HepG2 (cell line): ENCODE data around the gene DNAJC4. TPM values are rescaled to one million over a fixed set of nuclear protein-coding genes. Genes with fewer than 3 reads are reported as not detected.
A peak's percentile ranks its signal among the peaks of the same experiment; 100 is the strongest.

Experiments used
- KDM2A ChIP-seq: sonication (generic); formaldehyde crosslinking; IDR thresholded peaks from 2 replicates; pipeline ENCODE4 v1.4.0; 2020; ENCODE audit warnings: low read depth, missing genetic modification reagents, borderline replicate concordance
- MED13 ChIP-seq: sonication (generic); formaldehyde crosslinking; IDR thresholded peaks from 2 replicates; pipeline ENCODE4 v1.5.0; 2020; ENCODE audit warnings: missing genetic modification reagents
- NFYB ChIP-seq: sonication (generic); formaldehyde crosslinking; IDR thresholded peaks from 2 replicates; pipeline ENCODE4 v1.4.0; 2020; ENCODE audit warnings: missing genetic modification reagents
- NFYC ChIP-seq: IDR thresholded peaks from 2 replicates; pipeline ENCODE4 v1.6.1; 2016; ENCODE audit warnings: missing genetic modification reagents, missing compliant biosample characterization
- RARG ChIP-seq: sonication (generic); formaldehyde crosslinking; IDR thresholded peaks from 2 replicates; pipeline ENCODE4 v1.4.0; 2020; ENCODE audit warnings: low read depth, mild to moderate bottlenecking, missing genetic modification reagents
- REL ChIP-seq: sonication (generic); formaldehyde crosslinking; conservative IDR thresholded peaks from 2 replicates; pipeline ENCODE4 v1.8.0; 2022; ENCODE audit warnings: mild to moderate bottlenecking, missing genetic modification reagents, moderate library complexity
- SALL1 ChIP-seq: sonication (generic); formaldehyde crosslinking; IDR thresholded peaks from 2 replicates; pipeline ENCODE4 v1.8.0; 2022; ENCODE audit warnings: mild to moderate bottlenecking, missing genetic modification reagents
- SAP130 ChIP-seq: IDR thresholded peaks from 2 replicates; pipeline ENCODE4 v1.6.1; 2016; ENCODE audit warnings: low read depth
- TBP ChIP-seq: sonication (generic); formaldehyde crosslinking; IDR thresholded peaks from 2 replicates; pipeline ENCODE4 v1.5.0; 2020; ENCODE audit warnings: missing genetic modification reagents
- TGIF2 ChIP-seq: IDR thresholded peaks from 2 replicates; pipeline ENCODE4 v1.6.1; 2016; ENCODE audit warnings: control low read depth, missing compliant biosample characterization
- YEATS2 ChIP-seq: sonication (generic); formaldehyde crosslinking; IDR thresholded peaks from 2 replicates; pipeline ENCODE4 v1.4.0; 2020; ENCODE audit warnings: missing genetic modification reagents, borderline replicate concordance
- YEATS4 ChIP-seq: sonication (generic); formaldehyde crosslinking; IDR thresholded peaks from 2 replicates; pipeline ENCODE4 v1.4.0; 2020; ENCODE audit warnings: missing genetic modification reagents, borderline replicate concordance
- ZBTB38 ChIP-seq: sonication (generic); formaldehyde crosslinking; IDR thresholded peaks from 2 replicates; pipeline ENCODE4 v1.5.1; 2020; ENCODE audit warnings: mild to moderate bottlenecking, missing genetic modification reagents
- ZMYM3 ChIP-seq: sonication (generic); formaldehyde crosslinking; IDR thresholded peaks from 2 replicates; pipeline ENCODE4 v1.5.1; 2020; ENCODE audit warnings: mild to moderate bottlenecking, missing genetic modification reagents
- ZNF143 ChIP-seq: sonication (generic); formaldehyde crosslinking; IDR thresholded peaks from 2 replicates; pipeline ENCODE4 v1.4.0; 2020; ENCODE audit warnings: missing genetic modification reagents
- ZNF263 ChIP-seq: sonication (generic); formaldehyde crosslinking; IDR thresholded peaks from 2 replicates; pipeline ENCODE4 v1.4.0; 2020; ENCODE audit warnings: missing genetic modification reagents
- ZNF430 ChIP-seq: sonication (generic); formaldehyde crosslinking; IDR thresholded peaks from 2 replicates; pipeline ENCODE4 v1.9.0; 2021; ENCODE audit warnings: mild to moderate bottlenecking, missing genetic modification reagents
- ZNF766 ChIP-seq: sonication (generic); formaldehyde crosslinking; IDR thresholded peaks from 2 replicates; pipeline ENCODE4 v1.5.0; 2020; ENCODE audit warnings: missing genetic modification reagents, borderline replicate concordance
- ZSCAN21 ChIP-seq: sonication (generic); formaldehyde crosslinking; IDR thresholded peaks from 2 replicates; pipeline ENCODE4 v1.8.0; 2022; ENCODE audit warnings: mild to moderate bottlenecking, missing genetic modification reagents, moderate library complexity, borderline replicate concordance
- polyA plus RNA-seq, 8 experiments: library from polyadenylated mRNA; depleted of rRNA in 3 of 8; stranded (reverse) in 7 of 8; unstranded in 1 of 8; fragments of >200 nt; fragmentation: Illumina TruSeq in 4 of 8; extraction: Trizol in 4 of 8; gene quantifications; 2 replicates each; pipeline versions ENCODE4 v1.2.1 to v1.2.3, GENCODE V29; 2011 to 2016; ENCODE audit warnings: low read depth in 4 of 8, missing spikeins in 1 of 8, mixed read lengths in 1 of 8; ENCODE audit not compliant: insufficient read depth in 1 of 8
- total RNA-seq, 5 experiments: library from RNA; depleted of rRNA; stranded (reverse); fragments of >200 nt; fragmentation: Illumina TruSeq; extraction: Trizol; gene quantifications; 2 replicates each; pipeline ENCODE4 v1.2.3, GENCODE V29; 2016; ENCODE audit warnings: low read depth in 1 of 5
- TF ChIP-seq, protein P1 (sequence below): sonication (generic); formaldehyde crosslinking; IDR thresholded peaks from 2 replicates; pipeline ENCODE4 v1.4.0; 2020; ENCODE audit warnings: missing genetic modification reagents
- TF ChIP-seq, protein P2 (sequence below): fragments of 450-650 bp; IDR thresholded peaks from 2 replicates; pipeline ENCODE4 v1.6.1; 2016
- TF ChIP-seq, protein P3 (sequence below): sonication (generic); formaldehyde crosslinking; conservative IDR thresholded peaks from 2 replicates; pipeline ENCODE4 v1.8.0; 2022; ENCODE audit warnings: mild to moderate bottlenecking, moderate library complexity, missing genetic modification reagents
- TF ChIP-seq, protein P4 (sequence below): sonication (generic); IDR thresholded peaks from 2 replicates; pipeline ENCODE4 v1.6.1; 2016; ENCODE audit warnings: low read depth, borderline replicate concordance

Gene DNAJC4
- total and polyA plus RNA-seq, 2 of the 13 experiments (the other 11 are each of a cell fraction or from before 2014, with no cell fraction given), result 10.3 to 60.8 TPM

DNA sequence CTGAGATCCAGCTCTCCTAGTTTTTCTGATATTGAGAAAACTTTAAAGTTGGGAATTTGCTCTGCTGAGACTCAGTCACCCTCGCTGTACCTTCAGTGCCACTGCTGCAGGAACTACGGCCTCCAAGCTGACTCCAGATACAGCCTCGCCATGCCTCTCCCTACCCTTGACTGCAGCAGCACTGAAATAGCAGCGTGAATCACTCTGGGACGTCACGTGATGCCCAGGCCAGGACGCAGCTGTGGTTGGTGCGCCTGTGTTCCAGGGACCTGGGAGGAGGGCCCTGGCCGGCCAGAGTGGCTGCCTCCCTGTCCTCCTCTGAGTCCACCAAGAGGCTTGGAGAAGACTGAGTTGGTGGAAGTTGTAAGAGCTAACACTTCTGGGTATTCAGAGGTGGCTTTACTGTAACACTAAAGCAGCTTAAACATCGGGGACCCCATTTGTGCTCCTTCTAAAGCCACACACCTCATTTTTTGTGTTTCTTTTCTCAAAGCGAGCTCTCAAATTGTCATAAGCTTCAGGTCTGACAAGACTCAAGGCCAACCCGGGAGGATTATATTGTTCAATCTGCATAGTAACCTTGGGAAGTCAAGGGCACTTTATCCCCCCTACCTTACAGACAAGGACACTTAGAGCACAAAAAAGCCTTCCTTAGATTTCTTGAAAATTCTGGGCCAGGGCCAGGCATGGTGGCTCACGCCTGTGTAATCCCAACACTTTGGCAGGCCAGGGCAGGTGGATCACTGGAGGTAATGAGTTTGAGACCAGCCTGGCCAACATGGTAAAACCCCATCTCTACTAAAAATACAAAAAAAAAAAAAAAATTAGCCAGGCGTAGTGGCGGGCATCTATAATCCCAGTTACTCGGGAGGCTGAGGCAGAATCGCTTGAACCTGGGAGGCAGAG lies 48.6 kb upstream of the DNAJC4 start (continued):
- TF ChIP-seq ZNF766 (0 out of 2 replicates have a peak, but pooled peaks have one; percentile 56), SALL1 (CRISPR knock-in tag) (peak; percentile 55; the same call in 1 of the 2 replicates), SAP130 (CRISPR knock-in tag) (peak; percentile 81), TGIF2 (no peak), NFYC (CRISPR knock-in tag) (peak; percentile 47; the same call in 1 of the 2 replicates), RARG (CRISPR knock-in tag) (no peak), NFYB (CRISPR knock-in tag) (peak; percentile 35), ZNF430 (CRISPR knock-in tag) (peak; percentile 49; the same call in 1 of the 2 replicates), REL (CRISPR knock-in tag) (0 out of 2 replicates have a peak, but pooled peaks have one; percentile 34), ZNF143 (CRISPR knock-in tag) (0 out of 2 replicates have a peak, but pooled peaks have one; percentile 38), YEATS2 (CRISPR knock-in tag) (peak; percentile 36; the same call in 1 of the 2 replicates), ZBTB38 (CRISPR knock-in tag) (0 out of 2 replicates have a peak, but pooled peaks have one; percentile 46), TBP (CRISPR knock-in tag) (no peak), ZSCAN21 (CRISPR knock-in tag) (peak; percentile 51; the same call in 1 of the 2 replicates), ZNF263 (peak; percentile 85), MED13 (CRISPR knock-in tag) (no peak), KDM2A (CRISPR knock-in tag) (peak; percentile 60; the same call in 1 of the 2 replicates), YEATS4 (CRISPR knock-in tag) (no peak), ZMYM3 (CRISPR knock-in tag) (peak; percentile 43; the same call in 1 of the 2 replicates)
- TF ChIP-seq, protein P1, sequence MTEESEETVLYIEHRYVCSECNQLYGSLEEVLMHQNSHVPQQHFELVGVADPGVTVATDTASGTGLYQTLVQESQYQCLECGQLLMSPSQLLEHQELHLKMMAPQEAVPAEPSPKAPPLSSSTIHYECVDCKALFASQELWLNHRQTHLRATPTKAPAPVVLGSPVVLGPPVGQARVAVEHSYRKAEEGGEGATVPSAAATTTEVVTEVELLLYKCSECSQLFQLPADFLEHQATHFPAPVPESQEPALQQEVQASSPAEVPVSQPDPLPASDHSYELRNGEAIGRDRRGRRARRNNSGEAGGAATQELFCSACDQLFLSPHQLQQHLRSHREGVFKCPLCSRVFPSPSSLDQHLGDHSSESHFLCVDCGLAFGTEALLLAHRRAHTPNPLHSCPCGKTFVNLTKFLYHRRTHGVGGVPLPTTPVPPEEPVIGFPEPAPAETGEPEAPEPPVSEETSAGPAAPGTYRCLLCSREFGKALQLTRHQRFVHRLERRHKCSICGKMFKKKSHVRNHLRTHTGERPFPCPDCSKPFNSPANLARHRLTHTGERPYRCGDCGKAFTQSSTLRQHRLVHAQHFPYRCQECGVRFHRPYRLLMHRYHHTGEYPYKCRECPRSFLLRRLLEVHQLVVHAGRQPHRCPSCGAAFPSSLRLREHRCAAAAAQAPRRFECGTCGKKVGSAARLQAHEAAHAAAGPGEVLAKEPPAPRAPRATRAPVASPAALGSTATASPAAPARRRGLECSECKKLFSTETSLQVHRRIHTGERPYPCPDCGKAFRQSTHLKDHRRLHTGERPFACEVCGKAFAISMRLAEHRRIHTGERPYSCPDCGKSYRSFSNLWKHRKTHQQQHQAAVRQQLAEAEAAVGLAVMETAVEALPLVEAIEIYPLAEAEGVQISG, result peak; percentile 89
- TF ChIP-seq, protein P2, sequence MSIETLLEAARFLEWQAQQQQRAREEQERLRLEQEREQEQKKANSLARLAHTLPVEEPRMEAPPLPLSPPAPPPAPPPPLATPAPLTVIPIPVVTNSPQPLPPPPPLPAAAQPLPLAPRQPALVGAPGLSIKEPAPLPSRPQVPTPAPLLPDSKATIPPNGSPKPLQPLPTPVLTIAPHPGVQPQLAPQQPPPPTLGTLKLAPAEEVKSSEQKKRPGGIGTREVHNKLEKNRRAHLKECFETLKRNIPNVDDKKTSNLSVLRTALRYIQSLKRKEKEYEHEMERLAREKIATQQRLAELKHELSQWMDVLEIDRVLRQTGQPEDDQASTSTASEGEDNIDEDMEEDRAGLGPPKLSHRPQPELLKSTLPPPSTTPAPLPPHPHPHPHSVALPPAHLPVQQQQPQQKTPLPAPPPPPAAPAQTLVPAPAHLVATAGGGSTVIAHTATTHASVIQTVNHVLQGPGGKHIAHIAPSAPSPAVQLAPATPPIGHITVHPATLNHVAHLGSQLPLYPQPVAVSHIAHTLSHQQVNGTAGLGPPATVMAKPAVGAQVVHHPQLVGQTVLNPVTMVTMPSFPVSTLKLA, result 0 out of 2 replicates have a peak, but pooled peaks have one; percentile 30
- TF ChIP-seq, protein P3, sequence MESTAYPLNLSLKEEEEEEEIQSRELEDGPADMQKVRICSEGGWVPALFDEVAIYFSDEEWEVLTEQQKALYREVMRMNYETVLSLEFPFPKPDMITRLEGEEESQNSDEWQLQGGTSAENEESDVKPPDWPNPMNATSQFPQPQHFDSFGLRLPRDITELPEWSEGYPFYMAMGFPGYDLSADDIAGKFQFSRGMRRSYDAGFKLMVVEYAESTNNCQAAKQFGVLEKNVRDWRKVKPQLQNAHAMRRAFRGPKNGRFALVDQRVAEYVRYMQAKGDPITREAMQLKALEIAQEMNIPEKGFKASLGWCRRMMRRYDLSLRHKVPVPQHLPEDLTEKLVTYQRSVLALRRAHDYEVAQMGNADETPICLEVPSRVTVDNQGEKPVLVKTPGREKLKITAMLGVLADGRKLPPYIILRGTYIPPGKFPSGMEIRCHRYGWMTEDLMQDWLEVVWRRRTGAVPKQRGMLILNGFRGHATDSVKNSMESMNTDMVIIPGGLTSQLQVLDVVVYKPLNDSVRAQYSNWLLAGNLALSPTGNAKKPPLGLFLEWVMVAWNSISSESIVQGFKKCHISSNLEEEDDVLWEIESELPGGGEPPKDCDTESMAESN (CRISPR knock-in tag), result 0 out of 2 replicates have a peak, but pooled peaks have one; percentile 53
- TF ChIP-seq, protein P4, sequence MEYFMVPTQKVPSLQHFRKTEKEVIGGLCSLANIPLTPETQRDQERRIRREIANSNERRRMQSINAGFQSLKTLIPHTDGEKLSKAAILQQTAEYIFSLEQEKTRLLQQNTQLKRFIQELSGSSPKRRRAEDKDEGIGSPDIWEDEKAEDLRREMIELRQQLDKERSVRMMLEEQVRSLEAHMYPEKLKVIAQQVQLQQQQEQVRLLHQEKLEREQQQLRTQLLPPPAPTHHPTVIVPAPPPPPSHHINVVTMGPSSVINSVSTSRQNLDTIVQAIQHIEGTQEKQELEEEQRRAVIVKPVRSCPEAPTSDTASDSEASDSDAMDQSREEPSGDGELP, result peak; percentile 51; the same call in 1 of the 2 replicates
